HG02678 (cell line): ENCODE data around the gene OPN1MW.
"Not testable (repeated sequence)": the region's sequence is repeated elsewhere in the genome, so short reads cannot be mapped to it uniquely, and the experiment has no call there.

Source experiments
- ATAC-seq: cut with Tn5 transposase; IDR thresholded peaks from one replicate; pipeline ENCODE4 v1.9.1; 2021; ENCODE audit warnings: mild to moderate bottlenecking, moderate library complexity; ENCODE audit not compliant: unreplicated experiment

Gene OPN1MW

GRCh38 chrX:154182296-154182695, at the start of gene OPN1MW:
OPN1MW (plus strand) TSS chrX:154182596; CDS start chrX:154182678, 82 bp downstream.
- ATAC-seq = not testable (repeated sequence)

DNA sequence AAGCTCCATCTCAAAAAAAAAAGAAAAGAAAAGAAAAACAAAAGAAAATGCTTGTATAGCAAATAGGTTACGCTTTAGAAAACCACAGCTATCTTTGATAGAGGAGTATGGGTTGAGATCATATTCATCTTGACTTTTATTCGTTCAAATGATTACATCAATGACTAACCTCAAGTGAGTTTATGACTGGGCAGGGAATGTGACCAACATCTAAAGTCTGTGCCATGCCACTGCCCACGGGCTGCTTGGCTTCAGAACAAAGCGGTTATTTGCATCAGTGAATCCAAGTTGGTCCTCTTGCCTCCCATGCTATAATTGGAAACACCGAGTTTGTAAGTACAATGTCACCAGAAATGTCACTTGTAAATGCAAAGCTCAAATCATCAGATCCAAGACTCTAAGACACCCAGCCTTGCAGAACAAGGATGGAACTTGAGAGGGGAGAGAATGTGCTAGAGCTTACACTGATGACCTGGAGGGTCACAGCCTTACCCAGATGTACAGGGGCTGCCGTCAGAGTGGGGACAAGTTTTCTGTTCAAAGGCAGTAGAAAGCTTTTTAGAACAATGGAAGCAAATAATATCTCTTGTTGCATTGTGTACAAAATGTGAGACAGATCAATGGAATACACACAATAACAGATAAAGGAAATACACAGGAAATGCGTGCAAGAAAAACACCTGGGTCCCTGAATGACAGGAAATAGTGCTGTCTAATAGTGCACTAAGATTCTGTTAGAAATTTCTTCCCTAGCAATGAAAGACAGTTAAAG, 46.8 kb upstream of the OPN1MW start:
- no peak for ATAC-seq

DNA sequence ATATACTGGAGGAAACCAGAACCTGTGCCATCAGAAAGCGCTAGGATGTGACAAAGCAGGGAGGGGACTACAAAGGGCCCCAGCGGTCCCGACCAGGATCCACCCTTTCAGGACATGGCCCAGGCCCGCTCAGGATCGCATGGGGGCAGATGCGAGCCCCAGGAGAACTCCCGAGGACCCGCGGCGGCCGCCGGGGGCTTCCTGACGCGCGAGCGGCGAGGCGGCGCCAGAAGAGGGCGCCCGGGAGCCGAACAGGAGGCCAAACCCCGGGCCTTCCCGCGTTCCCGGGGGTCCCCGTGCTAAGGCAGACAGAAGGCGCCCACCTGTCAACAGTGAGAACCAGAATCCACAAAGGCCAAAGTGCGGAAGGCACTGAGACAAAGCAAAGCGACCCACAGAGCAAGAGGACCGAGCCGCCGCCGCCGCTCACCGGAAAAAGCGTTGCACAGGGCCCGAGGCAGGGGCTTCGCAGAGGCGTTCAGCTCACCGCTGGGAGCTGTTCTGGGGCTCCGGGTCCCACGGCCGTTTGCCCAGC, 45.7 kb upstream of the OPN1MW start:
- no peak for ATAC-seq

GRCh38 chrX:154138857-154139256, 43.5 kb upstream of the OPN1MW start:
- no peak for ATAC-seq

- no peak for ATAC-seq
Observed at GRCh38 chrX:154140206-154140605, 42.2 kb upstream of the OPN1MW start.

- ATAC-seq = no peak
Observed at GRCh38 chrX:154140742-154141141, 41.7 kb upstream of the OPN1MW start.

DNA sequence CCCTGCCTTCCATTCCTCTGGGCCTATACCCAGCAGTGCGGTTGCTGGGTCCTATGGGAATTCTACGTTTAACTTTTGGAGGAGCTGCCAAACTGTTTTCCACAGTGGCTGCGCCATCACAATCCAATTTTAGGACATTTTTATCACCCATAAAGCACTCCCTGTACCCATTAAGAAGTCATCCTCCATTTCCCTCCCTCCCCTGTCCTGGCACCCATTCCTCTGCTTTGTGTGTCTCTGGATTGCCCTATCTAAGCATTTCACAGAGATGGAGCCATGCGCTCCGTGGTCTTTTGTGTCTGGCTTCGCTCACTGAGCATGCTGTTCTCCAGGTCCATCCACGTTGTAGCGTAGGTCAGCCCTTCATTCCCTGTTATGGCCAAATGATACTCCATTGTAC, 40.0 kb upstream of the OPN1MW start:
- no peak for ATAC-seq

DNA sequence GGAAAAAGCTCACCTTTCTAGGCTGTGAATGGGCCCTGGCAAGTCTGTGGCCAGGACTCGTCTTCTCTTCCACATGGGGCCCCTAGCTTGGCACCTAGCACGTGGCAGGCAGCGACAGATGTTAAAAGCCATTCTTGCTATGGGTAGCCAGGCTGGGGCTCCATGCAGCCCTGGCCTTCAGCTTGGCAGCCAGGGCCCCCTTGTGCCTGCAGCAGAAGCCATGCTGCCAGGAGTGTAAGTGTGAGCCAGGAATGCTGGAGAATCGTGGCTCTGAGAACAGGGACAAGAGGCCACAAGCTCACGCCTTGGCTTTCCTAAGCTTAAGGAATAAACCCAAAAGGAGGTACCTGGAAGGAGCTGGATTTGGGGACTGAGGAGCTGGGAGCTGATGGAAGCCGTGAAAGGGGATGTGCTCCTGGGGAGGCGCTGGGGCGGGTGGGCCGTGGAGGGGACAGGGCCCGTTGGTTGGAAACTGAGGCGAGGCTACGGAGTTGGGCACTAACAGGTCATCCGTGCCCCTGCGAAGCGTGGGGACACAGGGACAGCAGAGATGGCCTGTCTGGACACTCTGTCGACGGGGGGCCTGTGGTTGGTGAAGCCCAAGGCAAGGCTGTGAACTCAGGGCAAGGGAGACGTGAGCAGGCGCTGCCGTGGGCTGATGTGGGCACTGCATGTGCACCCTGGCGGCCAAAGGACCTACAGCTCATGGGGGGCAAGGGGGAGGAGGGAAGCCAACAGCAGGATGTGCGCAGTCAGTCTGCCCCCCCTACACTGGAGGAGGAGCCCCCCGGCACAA, 39.2 kb upstream of the OPN1MW start:
- ATAC-seq = no peak

GRCh38 chrX:154144010-154144409, 38.4 kb upstream of the OPN1MW start, which contains the start of gene OPN1LW:
OPN1LW (plus strand) TSS chrX:154144243; CDS start chrX:154144284, 41 bp downstream.
- ATAC-seq = not testable (repeated sequence)

DNA sequence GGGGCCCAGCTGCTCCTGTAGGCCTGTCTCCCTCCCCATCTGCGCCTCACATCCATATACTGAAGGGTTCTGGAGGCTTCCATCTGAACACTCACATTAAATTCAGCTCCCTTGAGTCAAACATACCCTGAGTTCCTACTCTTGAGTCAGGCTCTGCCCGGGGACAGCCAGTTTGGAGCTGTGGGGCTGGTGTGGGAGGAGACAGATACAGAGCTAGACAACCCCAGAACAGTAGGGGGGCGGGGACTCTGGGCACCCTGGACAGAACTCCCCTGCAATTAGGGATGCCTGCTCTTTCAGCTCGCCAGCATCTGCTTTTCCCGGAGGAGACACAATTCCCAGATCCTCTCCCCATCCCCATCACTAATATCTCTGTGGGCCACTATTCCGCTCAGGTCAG, 31.4 kb upstream of the OPN1MW start:
- ATAC-seq = not testable (repeated sequence)

GRCh38 chrX:154156221-154156620, 26.2 kb upstream of the OPN1MW start:
- not testable (repeated sequence) for ATAC-seq

DNA sequence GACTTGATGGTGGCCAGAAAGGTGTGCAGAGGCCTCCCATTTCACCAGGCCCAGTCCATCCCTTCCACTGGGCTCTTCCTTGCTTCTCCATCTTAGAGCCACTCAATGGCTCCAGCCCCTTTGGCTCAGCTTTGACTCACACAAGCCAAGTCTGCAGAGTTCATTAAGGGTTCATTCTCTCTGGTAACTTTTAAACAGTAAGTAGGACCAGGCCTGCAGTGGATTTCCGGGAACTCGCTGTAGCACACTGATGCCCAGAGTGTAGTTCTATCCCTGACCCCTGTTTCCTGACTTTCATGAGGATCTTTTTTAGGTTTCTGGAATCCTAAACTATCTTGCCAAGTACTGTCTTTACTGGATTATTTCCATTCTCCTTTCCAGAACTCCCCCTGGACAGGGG, 25.2 kb upstream of the OPN1MW start:
- ATAC-seq = not testable (repeated sequence)

DNA sequence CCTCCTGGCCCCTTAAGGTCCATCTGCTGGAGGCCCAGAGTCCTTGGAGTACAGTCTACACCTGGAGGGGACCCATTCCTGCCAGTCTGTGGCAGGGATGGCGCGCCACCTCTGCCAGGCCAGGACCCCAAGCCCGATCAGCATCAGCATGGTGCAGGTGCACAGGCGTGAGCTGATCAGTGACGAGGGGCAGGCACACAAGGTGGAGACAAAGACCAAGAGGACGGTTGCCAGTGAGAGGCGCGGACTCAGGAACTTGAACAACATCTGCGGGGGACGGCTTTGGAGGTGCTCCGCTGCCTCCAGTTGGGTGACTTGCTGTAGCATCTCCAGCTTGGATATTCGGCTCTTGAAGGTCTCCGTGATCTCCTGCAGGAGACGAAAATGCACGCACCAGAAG, 23.1 kb upstream of the OPN1MW start:
- ATAC-seq = not testable (repeated sequence)

DNA sequence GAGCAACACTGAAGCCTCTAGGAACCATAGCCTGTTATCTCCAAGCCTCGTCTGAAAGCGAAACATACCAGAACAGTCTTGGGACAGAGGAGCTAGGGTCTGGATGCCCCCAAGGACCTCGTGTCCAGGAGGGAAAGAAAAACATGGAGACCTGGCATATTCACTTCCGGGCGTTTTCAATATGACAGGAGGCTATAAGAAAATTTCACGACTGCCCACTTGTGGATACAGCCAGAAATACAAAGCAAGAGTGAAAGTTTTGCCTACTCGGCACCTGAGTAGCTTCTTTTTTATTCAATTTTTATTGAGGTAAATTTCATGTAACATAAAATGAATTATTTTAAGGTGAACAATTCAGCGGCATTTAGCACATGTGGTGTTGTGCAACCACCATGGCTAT, 17.5 kb upstream of the OPN1MW start:
- not testable (repeated sequence) for ATAC-seq

GRCh38 chrX:154168384-154168783, 14.0 kb upstream of the OPN1MW start:
- ATAC-seq = not testable (repeated sequence)

DNA sequence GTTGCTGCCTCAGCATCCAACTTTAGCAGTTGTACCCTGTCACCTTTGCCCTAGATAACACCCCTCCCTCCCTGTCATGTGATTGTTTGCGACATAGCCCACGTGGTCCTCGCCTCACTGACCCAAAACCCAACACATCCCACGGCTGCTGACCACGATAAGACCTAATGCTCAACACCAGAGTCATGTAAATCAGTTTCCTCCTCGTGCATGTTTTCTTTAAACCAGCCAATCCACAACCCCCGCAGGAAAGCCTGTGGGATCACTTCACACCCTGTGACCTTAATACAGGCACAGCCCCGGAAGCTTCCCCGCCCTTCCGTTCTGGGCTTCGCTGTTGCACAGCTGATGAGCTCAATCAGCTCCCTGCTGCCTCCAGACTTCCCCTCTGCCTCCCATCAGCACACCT, 9.9 kb upstream of the OPN1MW start:
- ATAC-seq = not testable (repeated sequence)

GRCh38 chrX:154174356-154174755, 8.0 kb upstream of the OPN1MW start:
- not testable (repeated sequence) for ATAC-seq

DNA sequence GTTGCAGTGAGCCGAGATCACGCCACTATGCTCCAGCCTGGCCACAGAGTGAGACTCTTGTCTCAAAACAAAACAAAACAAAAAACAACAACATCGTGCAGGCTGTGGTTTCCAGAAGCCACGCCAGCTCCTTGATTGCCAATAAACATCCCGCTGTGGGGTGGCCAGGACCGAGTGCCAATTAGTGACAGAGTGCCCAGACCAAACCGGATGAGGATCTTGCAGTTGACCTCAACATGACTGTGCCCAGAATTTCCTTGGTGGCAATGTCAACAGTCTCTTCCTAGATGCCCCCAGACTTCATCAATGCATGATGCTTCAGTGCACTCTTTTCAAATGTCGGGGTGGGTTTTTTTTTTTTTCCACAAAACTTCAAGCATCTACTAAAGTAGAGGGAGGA, 1.4 kb downstream of the OPN1MW start:
- ATAC-seq = not testable (repeated sequence)

GRCh38 chrX:154192846-154193245, 10.4 kb downstream of the OPN1MW start:
- ATAC-seq = not testable (repeated sequence)

DNA sequence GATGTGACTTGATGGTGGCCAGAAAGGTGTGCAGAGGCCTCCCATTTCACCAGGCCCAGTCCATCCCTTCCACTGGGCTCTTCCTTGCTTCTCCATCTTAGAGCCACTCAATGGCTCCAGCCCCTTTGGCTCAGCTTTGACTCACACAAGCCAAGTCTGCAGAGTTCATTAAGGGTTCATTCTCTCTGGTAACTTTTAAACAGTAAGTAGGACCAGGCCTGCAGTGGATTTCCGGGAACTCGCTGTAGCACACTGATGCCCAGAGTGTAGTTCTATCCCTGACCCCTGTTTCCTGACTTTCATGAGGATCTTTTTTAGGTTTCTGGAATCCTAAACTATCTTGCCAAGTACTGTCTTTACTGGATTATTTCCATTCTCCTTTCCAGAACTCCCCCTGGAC, 11.9 kb downstream of the OPN1MW start:
- not testable (repeated sequence) for ATAC-seq

DNA sequence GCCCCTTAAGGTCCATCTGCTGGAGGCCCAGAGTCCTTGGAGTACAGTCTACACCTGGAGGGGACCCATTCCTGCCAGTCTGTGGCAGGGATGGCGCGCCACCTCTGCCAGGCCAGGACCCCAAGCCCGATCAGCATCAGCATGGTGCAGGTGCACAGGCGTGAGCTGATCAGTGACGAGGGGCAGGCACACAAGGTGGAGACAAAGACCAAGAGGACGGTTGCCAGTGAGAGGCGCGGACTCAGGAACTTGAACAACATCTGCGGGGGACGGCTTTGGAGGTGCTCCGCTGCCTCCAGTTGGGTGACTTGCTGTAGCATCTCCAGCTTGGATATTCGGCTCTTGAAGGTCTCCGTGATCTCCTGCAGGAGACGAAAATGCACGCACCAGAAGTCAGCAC, 14.1 kb downstream of the OPN1MW start:
- ATAC-seq = not testable (repeated sequence)
